ENCODE results near the gene GALNT9. TPM values are rescaled to one million over a fixed set of nuclear protein-coding genes. Genes with fewer than 3 reads are reported as not detected.

GALNT9 gene
- polyA plus RNA-seq, 1 of the 3 experiments (the other 2 are of a cell fraction) = not detected

- Histone ChIP-seq H3K79me2 (ENCODE audit: insufficient read depth) (no peaks in the 10 kb centered on the region), H3K27me3 (ENCODE audit: insufficient read depth) (peaks cover 93% of the 10 kb centered on the region), H3K9ac (no peak overlapping the region), H4K20me1 (ENCODE audit: insufficient read depth) (no peaks in the 10 kb centered on the region), H3K4me1 (ENCODE audit: control insufficient read depth in 1 of 2, insufficient read depth in 2 of 2, low read depth in 1 of 2, low read length in 1 of 2) (no peaks in the 10 kb centered on the region; a peak in 1 of 4 replicates), H3K4me2 (0 out of 2 replicates have a peak overlapping the region, but pooled peaks have one; percentile 26), H3K9me3 (no peaks in the 10 kb centered on the region), H3F3A (replicated peaks; ENCODE audit: insufficient read depth) (no peaks in the 10 kb centered on the region), H3K9me2 (no peaks in the 10 kb centered on the region), H3K36me3 (replicated peaks in 1 of 2; ENCODE audit: control insufficient read depth in 1 of 2, insufficient read depth in 2 of 2, low read length in 1 of 2) (no peaks in the 10 kb centered on the region), H3K27ac (ENCODE audit: low read depth in 2 of 2, low read length in 1 of 2) (no peak overlapping the region), H2AFZ (ENCODE audit: low read depth) (no peak overlapping the region), H3K4me3 (ENCODE audit: low read depth in 2 of 2, low read length in 1 of 2) (no peak overlapping the region)
- POLR2A ChIA-PET = no interaction called here
- CTCF ChIA-PET = interaction anchor here (1.0 to 1.8 kb wide), 4 partner anchors 10 to 228 kb away, joined by 3 to 7 read pairs (median 4); no protein-coding TSS in a partner anchor
- DNase-seq = no peak
- no peak for TF ChIP-seq NFIC (IDR thresholded peaks at IDR 0.05; ENCODE audit: borderline replicate concordance)
- no peak for TF ChIP-seq TEAD4 (IDR thresholded peaks at IDR 0.05; ENCODE audit: borderline replicate concordance, insufficient read depth)
- TF ChIP-seq TAF1 (IDR thresholded peaks at IDR 0.05; ENCODE audit: borderline replicate concordance, low read depth, low read length) = no peak
- no peak for TF ChIP-seq SMC3 (IDR thresholded peaks at IDR 0.05; ENCODE audit: low read depth, low read length)
- no peak for TF ChIP-seq POLR2AphosphoS5 (IDR thresholded peaks at IDR 0.05; ENCODE audit: low read depth, low read length)
- TF ChIP-seq ZBTB33 (IDR thresholded peaks at IDR 0.05; ENCODE audit: borderline replicate concordance, low read depth) = no peak
- no peak for TF ChIP-seq EP300 (IDR thresholded peaks at IDR 0.05; ENCODE audit: borderline replicate concordance in 1 of 2, low read depth in 1 of 2, low read length in 1 of 2)
- no peak for TF ChIP-seq YY1 (IDR thresholded peaks at IDR 0.05; ENCODE audit: low read depth)
- no peak for TF ChIP-seq NRF1 (IDR thresholded peaks at IDR 0.05; ENCODE audit: low read depth, low read length)
- TF ChIP-seq JUND (IDR thresholded peaks at IDR 0.05) = no peak
- 28% methylated on average over 15 of the region's 16 CpGs for WGBS (ENCODE audit: low lambda C conversion rate)
These were observed 143.7 kb downstream of the GALNT9 start for GRCh38 chr12:132185705-132186104.

GRCh38 chr12:132182711-132183365, 146.6 kb downstream of the GALNT9 start:
- DNase-seq = no peak
- Histone ChIP-seq H3F3A (replicated peaks; ENCODE audit: insufficient read depth) (no peaks in the 10 kb centered on the region), H3K4me3 (ENCODE audit: low read depth in 2 of 2, low read length in 1 of 2) (no peak overlapping the region), H3K79me2 (ENCODE audit: insufficient read depth) (no peaks in the 10 kb centered on the region), H3K4me2 (no peak overlapping the region), H3K27me3 (ENCODE audit: insufficient read depth) (peaks cover 93% of the 10 kb centered on the region), H4K20me1 (ENCODE audit: insufficient read depth) (no peaks in the 10 kb centered on the region), H3K9me3 (no peaks in the 10 kb centered on the region), H3K36me3 (replicated peaks in 1 of 2; ENCODE audit: control insufficient read depth in 1 of 2, insufficient read depth in 2 of 2, low read length in 1 of 2) (no peaks in the 10 kb centered on the region), H2AFZ (ENCODE audit: low read depth) (no peak overlapping the region), H3K9ac (no peak overlapping the region), H3K4me1 (ENCODE audit: control insufficient read depth in 1 of 2, insufficient read depth in 2 of 2, low read depth in 1 of 2, low read length in 1 of 2) (no peaks in the 10 kb centered on the region; a peak in 1 of 4 replicates), H3K27ac (ENCODE audit: low read depth in 2 of 2, low read length in 1 of 2) (no peak overlapping the region), H3K9me2 (no peaks in the 10 kb centered on the region)
- ChIA-PET CTCF (interaction anchor here (1.0 to 2.2 kb wide), 5 partner anchors 12 to 232 kb away, joined by 3 to 9 read pairs (median 3); no protein-coding TSS in a partner anchor), POLR2A (no interaction called here)
- WGBS (ENCODE audit: low lambda C conversion rate) = 18% methylated on average over 10 of the region's 10 CpGs
- no peak for TF ChIP-seq FOXM1 (IDR thresholded peaks at IDR 0.05; ENCODE audit: low read depth)
- no peak for TF ChIP-seq PBX3 (IDR thresholded peaks at IDR 0.05)
- TF ChIP-seq YY1 (IDR thresholded peaks at IDR 0.05; ENCODE audit: low read depth) = no peak
- no peak for TF ChIP-seq MXI1 (IDR thresholded peaks at IDR 0.05; ENCODE audit: low read depth, low read length)
- TF ChIP-seq NFIC (IDR thresholded peaks at IDR 0.05; ENCODE audit: borderline replicate concordance) = no peak
- TF ChIP-seq USF2 (IDR thresholded peaks at IDR 0.05; ENCODE audit: borderline replicate concordance, low read depth, low read length) = no peak
- TF ChIP-seq MEF2A (IDR thresholded peaks at IDR 0.05; ENCODE audit: borderline replicate concordance, low read depth) = no peak
- no peak for TF ChIP-seq REST (IDR thresholded peaks at IDR 0.05; ENCODE audit: low read depth, low read length)
- no peak for TF ChIP-seq FOSL2 (IDR thresholded peaks at IDR 0.05; ENCODE audit: borderline replicate concordance, low read depth)
- no peak for TF ChIP-seq TEAD4 (IDR thresholded peaks at IDR 0.05; ENCODE audit: borderline replicate concordance, insufficient read depth)
- no peak for TF ChIP-seq IRF3 (IDR thresholded peaks at IDR 0.05; ENCODE audit: low read depth, low read length)

All from SK-N-SH (cell line).